Chondrocyte (in vitro differentiated cells): ENCODE data around the gene FLACC1. TPM values are rescaled to one million over a fixed set of nuclear protein-coding genes. Genes with fewer than 3 reads are reported as not detected.
A peak's percentile ranks its signal among the peaks of the same experiment; 100 is the strongest.

Source experiments
- DNase-seq: peaks from one replicate; pipeline ENCODE4 v3.0.0; 2021; ENCODE audit warnings: mixed read lengths, low spot score
- H3K27ac Mint-ChIP-seq: one replicate; pipeline ENCODE4 v1.8.0; 2021; ENCODE audit warnings: mild to moderate bottlenecking, moderate library complexity, mixed read lengths; ENCODE audit not compliant: unreplicated experiment
- H3K27me3 Mint-ChIP-seq: 2 replicates; pipeline ENCODE4 v1.8.0; 2021; ENCODE audit warnings: low read depth, mixed read lengths
- H3K36me3 Mint-ChIP-seq: 2 replicates; pipeline ENCODE4 v1.8.0; 2021; ENCODE audit warnings: low read depth, mixed read lengths
- H3K4me1 Mint-ChIP-seq: 2 replicates; pipeline ENCODE4 v1.8.0; 2021; ENCODE audit warnings: low read depth, mild to moderate bottlenecking, mixed read lengths
- H3K4me3 Mint-ChIP-seq: one replicate; pipeline ENCODE4 v1.8.0; 2021; ENCODE audit warnings: mild to moderate bottlenecking, moderate library complexity, mixed read lengths; ENCODE audit not compliant: unreplicated experiment
- H3K9me3 Mint-ChIP-seq: 2 replicates; pipeline ENCODE4 v1.8.0; 2021; ENCODE audit warnings: low read depth, mixed read lengths
- CTCF ChIP-seq: fragments of 200-600 bp; sonication (generic); IDR thresholded peaks from 2 replicates; pipeline ENCODE4 v1.5.0; 2021; ENCODE audit warnings: antibody characterized with exemption, mild to moderate bottlenecking, moderate library complexity
- total RNA-seq: library from RNA; stranded (reverse); gene quantifications from 3 replicates; pipeline ENCODE4 v1.2.1, GENCODE V29; 2021

Gene FLACC1
- total RNA-seq, 1 donor from 2014 or later: 1.4 TPM

DNA sequence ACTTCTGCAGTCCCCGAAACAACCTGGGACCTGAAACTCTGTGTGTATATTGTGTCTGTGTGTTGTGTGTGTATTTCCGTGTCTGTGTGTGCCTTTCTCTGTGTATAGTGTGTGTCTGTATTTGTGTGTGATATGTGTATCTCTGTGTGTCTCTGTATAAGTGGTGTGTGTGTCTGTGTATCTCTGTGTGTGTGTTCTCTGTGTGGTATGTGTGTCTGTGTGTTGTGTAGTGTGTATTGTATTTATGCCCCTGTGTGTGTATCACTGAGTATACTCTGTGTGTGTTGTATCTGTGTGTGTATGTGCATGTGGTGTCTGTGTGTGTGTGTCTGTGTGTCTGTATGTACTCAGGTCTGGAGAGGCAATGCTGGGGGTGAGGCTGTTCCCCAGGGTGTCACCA is 85.2 kb downstream of the FLACC1 start:
- Mint-ChIP-seq H3K36me3 (peaks cover 1% of the 10 kb centered on the region), H3K27me3 (no peaks in the 10 kb centered on the region), H3K9me3 (no peaks in the 10 kb centered on the region), H3K4me3 (no peak overlapping the region), H3K27ac (no peak overlapping the region), H3K4me1 (no peaks in the 10 kb centered on the region)
- no peak for TF ChIP-seq CTCF
- DNase-seq: no peak

DNA sequence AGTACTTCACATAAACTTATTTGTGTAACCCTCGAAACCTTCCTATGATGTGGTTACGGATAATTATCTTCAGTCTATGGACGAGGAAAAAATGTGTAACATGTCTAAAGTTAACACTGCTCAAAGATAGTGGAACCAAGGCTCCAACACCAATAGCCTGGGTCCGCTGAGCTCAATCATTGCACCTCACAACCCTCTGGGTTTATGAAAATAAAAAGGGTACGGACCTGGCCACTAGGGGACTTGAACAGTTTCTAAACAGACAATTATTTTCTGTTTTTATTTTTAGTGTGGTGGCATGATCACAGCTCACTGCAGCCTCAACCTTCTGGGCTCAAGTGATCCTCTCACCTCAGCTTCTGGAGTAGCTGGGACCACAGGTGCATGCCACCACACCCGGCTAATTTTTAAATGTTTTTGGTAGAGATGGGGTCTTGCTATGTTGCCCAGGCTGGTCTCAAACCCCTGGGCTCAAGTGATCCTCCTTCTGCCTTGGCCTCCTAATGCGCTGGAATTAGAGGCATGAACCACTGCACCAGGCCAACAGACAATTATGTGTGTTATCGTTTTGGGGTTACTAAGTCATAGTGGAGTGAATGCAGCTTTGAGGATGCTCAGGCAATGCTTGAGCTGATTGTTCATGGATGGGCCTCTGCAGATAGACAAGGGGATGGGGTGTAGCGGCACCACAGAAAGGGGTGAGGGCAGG is 86.7 kb downstream of the FLACC1 start:
- Mint-ChIP-seq H3K36me3 (peaks cover 1% of the 10 kb centered on the region), H3K4me3 (no peak overlapping the region), H3K27ac (no peak overlapping the region), H3K4me1 (no peaks in the 10 kb centered on the region), H3K27me3 (no peaks in the 10 kb centered on the region), H3K9me3 (no peaks in the 10 kb centered on the region)
- peak; percentile 9 for TF ChIP-seq CTCF
- no peak for DNase-seq

DNA sequence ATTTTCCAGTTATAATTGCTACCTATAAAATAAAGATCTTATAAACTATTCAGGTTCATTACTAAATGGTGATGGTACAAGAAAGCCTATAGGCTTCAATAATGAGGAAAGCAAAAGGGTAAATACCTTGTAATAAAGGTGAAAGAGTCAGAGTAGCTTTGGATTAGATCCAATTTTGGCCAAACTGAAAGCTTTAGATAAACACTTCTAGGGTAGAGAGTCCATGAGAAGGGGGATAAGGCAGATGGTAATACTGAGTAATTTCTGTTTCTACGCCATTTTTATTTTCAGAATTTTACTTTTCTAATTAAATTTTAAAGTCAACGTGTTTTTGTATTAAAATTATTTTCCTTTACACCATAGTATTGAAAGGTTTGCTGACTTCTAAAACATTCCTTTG is 87.4 kb downstream of the FLACC1 start:
- Mint-ChIP-seq H3K4me3 (no peak overlapping the region), H3K4me1 (no peaks in the 10 kb centered on the region), H3K9me3 (no peaks in the 10 kb centered on the region), H3K36me3 (peaks cover 1% of the 10 kb centered on the region), H3K27me3 (no peaks in the 10 kb centered on the region), H3K27ac (no peak overlapping the region)
- no peak for TF ChIP-seq CTCF
- DNase-seq: no peak

DNA sequence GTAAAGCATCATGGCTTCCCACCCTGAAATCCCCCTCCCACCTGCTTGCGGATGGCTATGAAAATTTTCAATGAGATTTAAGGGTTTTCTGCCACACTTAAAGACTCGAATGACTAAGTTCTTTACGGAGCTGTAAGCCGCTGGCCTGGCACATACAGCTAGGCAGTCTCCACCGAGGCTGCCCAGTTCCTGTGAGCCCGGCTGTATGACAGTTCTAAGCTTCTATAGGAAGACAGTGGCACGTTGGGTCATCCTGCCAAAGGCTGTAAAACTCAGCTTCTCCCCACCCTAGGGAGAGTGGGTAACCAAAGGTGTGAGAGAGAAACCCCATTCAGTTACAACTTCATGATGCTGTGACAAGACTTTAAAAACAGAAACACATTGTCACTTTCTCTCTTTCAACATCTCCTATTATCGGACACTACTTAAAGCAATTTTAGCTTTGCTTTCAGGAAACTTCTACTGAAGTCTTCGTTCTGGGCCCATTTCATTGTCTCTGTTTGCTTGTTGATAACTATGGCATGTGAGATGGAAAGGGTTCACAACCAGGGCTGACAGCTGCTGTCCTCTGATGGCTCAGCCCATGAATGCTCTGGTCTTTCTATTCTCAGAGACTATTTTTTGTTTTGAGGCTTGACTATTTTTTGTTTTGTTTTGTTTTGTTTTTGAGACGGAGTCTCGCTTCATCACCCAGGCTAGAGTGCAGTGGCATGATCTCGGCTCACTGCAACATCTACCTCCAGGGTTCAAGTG is 89.7 kb downstream of the FLACC1 start:
- no peaks in the 10 kb centered on the region for H3K9me3 Mint-ChIP-seq
- peaks cover 4% of the 10 kb centered on the region for H3K4me1 Mint-ChIP-seq
- no peaks in the 10 kb centered on the region for H3K27me3 Mint-ChIP-seq
- no peak overlapping the region for H3K27ac Mint-ChIP-seq
- H3K36me3 Mint-ChIP-seq: no peaks in the 10 kb centered on the region
- no peak for TF ChIP-seq CTCF
- no peak overlapping the region for H3K4me3 Mint-ChIP-seq
- DNase-seq: no peak

DNA sequence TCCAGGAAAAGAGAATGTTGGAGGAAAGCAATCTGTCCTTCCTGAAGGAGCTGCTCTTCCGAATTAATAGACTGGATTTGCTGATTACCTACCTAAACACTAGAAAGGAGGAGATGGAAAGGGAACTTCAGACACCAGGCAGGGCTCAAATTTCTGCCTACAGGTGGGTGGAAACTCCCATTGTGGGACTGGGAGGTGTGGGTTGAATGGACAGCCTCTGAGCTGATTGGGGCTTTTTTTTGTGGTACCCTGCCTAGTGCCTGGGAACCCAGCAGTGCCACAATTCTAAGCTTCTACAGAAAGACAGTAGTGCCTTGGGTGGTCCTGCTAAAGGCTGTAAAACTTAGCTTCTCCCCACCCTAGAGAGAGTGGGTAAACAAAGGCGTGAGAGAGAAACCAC is 90.5 kb downstream of the FLACC1 start:
- Mint-ChIP-seq H3K9me3 (no peaks in the 10 kb centered on the region), H3K4me3 (no peak overlapping the region), H3K27ac (no peak overlapping the region), H3K27me3 (no peaks in the 10 kb centered on the region), H3K4me1 (peaks cover 8% of the 10 kb centered on the region), H3K36me3 (no peaks in the 10 kb centered on the region)
- no peak for DNase-seq
- no peak for TF ChIP-seq CTCF
